Hepatocyte (in vitro differentiated cells): ENCODE data around the gene ZFYVE9.

Experiments used
- EZH2phosphoT487 ChIP-seq: fragments of 200-600 bp; sonication (generic); IDR thresholded peaks from one replicate; pipeline ENCODE4 v1.6.1; 2018; ENCODE audit warnings: antibody characterized with exemption, mild to moderate bottlenecking, low read depth, moderate library complexity; ENCODE audit not compliant: unreplicated experiment, severe bottlenecking
- TF ChIP-seq, protein P1 (sequence below): fragments of 200-600 bp; sonication (generic); IDR thresholded peaks from 2 replicates; pipeline ENCODE4 v1.5.1; 2016; ENCODE audit warnings: antibody characterized with exemption, mild to moderate bottlenecking; ENCODE audit not compliant: poor library complexity

- TF ChIP-seq, protein P1, sequence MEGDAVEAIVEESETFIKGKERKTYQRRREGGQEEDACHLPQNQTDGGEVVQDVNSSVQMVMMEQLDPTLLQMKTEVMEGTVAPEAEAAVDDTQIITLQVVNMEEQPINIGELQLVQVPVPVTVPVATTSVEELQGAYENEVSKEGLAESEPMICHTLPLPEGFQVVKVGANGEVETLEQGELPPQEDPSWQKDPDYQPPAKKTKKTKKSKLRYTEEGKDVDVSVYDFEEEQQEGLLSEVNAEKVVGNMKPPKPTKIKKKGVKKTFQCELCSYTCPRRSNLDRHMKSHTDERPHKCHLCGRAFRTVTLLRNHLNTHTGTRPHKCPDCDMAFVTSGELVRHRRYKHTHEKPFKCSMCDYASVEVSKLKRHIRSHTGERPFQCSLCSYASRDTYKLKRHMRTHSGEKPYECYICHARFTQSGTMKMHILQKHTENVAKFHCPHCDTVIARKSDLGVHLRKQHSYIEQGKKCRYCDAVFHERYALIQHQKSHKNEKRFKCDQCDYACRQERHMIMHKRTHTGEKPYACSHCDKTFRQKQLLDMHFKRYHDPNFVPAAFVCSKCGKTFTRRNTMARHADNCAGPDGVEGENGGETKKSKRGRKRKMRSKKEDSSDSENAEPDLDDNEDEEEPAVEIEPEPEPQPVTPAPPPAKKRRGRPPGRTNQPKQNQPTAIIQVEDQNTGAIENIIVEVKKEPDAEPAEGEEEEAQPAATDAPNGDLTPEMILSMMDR, result no peak
- no peak for TF ChIP-seq EZH2phosphoT487
These were observed 224.6 kb downstream of the ZFYVE9 start for GRCh38 chr1:52366517-52366827.
